G401 (cell line): ENCODE measurements around the gene PRAMEF1. TPM values are rescaled to one million over a fixed set of nuclear protein-coding genes. Genes with fewer than 3 reads are reported as not detected.
"Not testable (repeated sequence)": the region's sequence is repeated elsewhere in the genome, so short reads cannot be mapped to it uniquely, and the experiment has no call there.

ENCODE experiments used
- DNase-seq: peaks from one replicate; pipeline ENCODE4 v3.0.0-alpha.2; 2015; ENCODE audit warnings: low spot score
- in situ Hi-C: cut with HindIII; loops from 2 replicates; pipeline ENCODE4 v1.10.0; 2016; ENCODE audit warnings: low sequenced_read_pairs, mixed read lengths
- total RNA-seq: library from RNA; depleted of rRNA; stranded (reverse); fragments of >200 nt; shearing (Covaris generic); gene quantifications from 2 replicates; pipeline ENCODE4 v1.2.3, GENCODE V29; 2014; rRNA removed

PRAMEF1 gene, protein sequence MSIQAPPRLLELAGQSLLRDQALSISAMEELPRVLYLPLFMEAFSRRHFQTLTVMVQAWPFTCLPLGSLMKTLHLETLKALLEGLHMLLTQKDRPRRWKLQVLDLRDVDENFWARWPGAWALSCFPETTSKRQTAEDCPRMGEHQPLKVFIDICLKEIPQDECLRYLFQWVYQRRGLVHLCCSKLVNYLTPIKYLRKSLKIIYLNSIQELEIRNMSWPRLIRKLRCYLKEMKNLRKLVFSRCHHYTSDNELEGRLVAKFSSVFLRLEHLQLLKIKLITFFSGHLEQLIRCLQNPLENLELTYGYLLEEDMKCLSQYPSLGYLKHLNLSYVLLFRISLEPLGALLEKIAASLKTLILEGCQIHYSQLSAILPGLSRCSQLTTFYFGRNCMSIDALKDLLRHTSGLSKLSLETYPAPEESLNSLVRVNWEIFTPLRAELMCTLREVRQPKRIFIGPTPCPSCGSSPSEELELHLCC
- total RNA-seq, result 0.24 TPM in 1 of 2 replicates, not detected in the other

DNA sequence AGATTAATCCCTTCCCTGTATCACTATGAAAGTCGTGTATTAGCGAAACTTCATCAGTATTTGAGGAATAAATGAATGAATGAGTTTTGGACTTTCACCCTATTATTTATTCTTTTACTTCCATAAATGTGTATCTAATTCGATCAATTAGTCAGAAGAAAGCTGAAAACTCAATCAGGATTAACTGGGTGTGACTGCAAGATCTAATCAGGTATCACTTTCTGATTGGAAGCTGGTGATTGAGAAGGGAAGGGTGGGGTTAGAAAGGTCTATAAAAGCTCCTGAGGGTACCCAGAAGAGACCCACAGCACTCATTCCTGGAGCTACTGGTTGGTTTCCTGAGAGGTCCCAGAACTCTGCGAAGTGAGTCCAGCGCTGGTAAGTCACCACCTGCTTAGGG, at the start of gene PRAMEF1:
TSS of gene PRAMEF1 (plus strand) at position 301 of the 400 bp plus-strand sequence. CDS start 1,831 bp downstream, outside the sequence.
- DNase-seq, in situ Hi-C loops: not testable (repeated sequence)

DNA sequence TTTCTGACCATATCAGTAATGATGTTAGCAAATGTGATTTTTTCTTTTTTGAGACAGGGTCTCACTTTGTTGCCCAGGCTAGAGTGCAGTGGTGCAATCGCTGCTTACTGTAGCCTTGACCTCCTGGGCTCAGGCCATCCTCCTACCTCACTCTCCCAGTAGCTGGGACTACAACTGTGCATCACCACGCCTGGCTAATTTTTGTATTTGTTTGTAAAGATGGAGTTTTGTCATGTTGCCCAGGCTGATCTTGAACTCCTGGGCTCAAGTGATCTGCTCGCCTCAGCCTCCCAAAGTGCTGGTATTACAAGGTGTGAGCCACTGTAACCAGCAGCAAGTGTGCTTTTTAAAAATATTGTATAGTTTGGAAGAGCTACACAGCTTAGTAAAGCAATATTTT, 49.3 kb upstream of the PRAMEF1 start:
- DNase-seq, result no peak
- in situ Hi-C loops, result no loop called here

DNA sequence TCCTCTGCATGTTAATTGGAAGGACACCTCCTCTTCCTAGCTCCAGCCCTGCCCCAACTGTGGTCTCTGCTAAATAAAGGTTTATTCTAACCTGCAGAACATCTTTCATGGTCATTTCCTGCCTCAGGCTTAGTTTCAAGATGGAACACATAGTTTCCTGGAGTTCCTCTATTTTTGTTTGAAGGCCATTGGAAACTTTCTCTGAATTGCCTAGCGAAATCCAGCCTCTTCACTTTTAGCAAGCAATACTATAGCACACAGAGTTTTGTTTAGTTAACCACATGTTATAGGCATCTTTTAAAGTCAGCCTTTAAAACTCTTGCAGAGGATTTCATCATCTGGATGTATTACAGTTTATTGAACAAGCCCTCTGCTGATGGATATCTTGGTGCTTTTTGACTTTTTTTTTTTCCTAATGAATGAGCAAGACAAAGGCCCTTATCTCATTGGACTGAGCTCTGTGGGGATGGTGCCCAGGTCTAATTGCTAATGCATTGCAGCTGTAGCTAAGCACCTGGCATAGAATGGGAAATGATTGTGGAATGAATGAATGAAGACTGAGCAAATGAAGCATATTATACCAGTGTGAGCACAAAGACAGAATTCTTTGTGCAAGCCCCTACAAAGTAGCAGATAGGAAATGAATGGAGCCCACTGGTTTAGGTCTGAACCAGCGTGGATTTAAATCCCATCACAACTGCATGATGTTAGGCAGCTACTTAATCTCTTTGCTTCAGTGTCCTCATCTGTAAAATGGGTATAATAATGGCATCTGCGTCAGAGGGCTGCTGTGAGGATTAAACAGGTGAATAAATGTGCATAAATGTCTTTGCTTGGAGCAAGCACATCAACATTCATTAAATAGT, 45.8 kb upstream of the PRAMEF1 start:
- DNase-seq, result peak; percentile 0
- in situ Hi-C loops, result no loop called here

DNA sequence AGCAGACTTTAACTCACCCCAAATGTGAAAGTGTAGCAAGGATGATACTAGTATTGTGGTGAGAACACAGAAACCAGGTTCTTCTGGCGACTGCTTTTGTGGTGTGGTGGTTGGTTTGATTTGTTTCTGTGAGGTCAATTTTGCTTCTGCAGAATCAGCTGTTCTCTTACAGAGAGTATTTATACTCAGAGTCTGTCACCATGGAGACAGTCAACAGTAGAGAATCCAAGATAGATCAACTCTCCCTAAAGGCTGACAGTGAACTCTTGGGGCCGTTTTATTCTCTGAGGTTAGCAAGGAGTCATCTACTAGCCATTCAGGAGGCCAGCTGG, 45.2 kb upstream of the PRAMEF1 start, which contains the start of gene CFAP107:
TSS of gene CFAP107 (plus strand) at position 209 of the 332 bp plus-strand sequence. CDS start 231 bp downstream, outside the sequence.
- no peak for DNase-seq
- in situ Hi-C loops, result no loop called here

DNA sequence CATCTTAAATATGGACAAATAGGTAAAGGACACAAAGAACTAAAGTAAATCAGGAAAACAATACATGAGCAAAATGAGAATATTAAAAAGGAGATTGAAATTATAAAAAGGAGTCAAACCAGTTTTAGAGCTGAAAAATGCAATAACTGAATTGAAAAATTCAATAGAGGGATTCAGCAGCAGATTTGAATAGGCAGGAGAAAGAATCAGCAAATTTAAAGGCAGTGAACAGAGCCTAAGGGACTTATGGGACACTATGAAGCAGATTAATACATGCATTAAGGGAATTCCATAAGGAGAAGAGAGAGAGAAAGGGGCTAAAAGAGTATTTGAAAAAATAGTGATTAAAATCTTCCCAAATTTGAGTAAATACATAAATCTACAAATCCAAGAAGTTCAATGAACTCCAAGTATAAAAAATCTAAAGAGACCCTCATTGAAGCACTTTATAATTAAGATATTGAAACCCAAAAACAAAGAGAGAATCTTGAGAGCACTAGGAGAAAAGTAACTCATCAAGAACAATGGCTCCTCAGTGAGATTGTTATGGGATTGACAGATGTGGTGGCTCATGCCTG, 42.3 kb upstream of the PRAMEF1 start:
- no peak for DNase-seq
- in situ Hi-C loops, result no loop called here

DNA sequence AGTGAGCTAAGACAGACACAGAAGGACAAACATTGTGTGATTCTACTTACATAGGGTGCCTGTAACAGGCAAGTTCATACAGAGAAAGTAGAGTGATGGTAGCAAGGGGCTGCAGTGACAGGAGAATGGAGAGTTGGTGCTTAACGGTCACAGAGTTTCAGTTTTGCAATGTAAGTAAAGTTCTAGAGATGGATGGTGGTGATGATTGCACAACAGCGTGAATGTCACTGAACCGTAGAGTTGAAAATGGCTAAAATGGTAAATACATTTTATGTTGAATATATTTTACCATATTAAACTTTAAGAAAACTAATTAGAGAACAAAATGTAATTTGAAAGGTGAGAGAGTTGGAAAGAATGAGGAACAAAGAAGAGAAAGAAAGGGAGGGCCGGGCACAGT, 36.5 kb upstream of the PRAMEF1 start:
- in situ Hi-C loops, result no loop called here
- DNase-seq, result no peak

DNA sequence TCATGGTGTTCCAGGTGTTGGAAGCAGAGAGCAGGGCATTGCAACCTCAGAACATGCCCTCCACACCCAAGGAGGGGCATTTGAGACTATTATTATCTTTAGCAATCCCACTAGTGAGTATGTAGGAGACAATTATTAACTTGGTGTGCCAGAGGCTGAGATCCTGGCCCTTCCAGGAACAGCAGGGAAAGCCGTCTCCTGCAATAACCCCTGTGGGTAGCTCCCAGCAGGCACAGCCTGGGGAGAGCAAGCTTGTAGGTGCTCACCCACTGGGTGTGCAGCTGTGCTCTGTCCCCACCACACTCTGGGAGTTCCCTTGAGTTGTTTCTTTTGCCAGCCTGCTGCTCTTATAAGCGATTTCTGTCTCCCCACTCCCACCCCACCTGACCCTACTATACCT, 34.9 kb upstream of the PRAMEF1 start:
- in situ Hi-C loops, result no loop called here
- no peak for DNase-seq

DNA sequence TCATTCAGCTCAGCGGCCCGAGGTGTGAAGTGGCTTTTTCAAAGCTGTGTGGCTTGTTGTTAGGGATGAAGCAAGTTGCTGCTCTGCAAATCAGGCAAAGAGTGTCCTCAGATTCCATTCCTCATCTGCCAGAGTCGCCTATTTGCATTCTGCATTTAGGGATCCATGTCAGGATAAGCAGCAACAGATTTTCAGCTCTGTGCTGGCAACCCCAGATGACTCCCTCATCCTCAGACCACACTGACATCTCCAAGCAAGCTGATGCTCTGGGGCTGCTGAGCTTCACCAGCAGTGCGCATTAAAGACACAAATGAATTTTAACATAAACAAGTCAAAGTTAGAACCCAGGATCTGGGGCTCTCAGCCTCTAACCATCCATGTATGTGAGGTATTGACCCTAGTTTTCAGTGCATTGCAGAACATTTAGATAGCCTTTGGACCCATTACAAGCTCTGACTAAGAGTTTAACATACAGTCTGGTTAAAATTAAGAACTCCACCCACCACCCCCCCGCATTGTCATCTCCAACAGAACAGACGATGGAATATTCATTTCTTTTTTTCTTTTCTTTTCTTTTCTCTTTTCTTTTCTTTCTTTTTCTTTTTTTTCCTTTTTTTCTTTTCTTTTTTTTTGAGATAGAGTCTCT, 34.3 kb upstream of the PRAMEF1 start:
- in situ Hi-C loops, result no loop called here
- no peak for DNase-seq

DNA sequence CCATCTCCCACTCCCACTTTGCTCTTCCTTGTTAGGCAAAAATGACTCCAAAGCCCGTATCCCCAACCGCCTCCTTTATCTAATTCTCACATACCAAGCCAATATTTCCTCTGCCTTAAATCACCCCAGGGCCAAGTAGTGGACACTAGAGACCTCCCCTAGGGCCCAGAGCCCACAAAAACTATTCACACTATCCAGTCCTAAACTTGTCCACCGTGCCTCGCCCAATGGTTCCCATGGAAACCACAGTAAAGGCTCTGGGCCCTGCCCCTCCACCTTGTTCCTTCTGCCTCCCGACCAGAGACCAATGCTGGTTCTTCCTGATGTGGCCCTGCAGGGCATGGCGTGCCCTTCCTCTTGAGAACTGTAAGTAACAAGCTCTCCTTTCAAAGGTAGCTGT, 33.4 kb upstream of the PRAMEF1 start:
- in situ Hi-C loops, result no loop called here
- DNase-seq, result no peak

DNA sequence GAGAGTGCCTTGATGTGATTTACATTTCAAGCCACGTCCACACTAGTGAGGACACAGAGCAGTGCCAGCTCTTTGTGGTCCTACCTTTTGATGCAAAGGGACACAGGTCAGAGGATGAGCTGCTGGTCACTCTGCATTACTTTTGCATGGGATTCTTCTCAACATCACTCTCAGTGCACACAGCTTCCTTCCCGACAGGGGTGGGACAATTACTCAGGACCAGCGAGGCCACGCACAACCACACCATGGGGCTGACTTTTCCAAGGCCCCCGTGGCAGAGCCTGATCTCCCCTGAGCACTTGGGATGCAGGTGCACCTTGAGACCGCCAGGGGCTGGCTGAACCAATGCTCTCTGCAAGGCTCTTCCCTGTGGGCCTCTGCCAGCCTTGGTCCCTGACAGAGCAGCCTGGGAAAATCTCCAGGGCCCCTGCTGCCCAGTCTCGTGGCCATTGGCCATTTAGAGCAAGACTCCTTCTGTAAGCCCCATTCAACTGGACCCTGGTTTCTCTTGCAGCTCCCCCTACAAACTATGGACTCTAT, 30.9 kb upstream of the PRAMEF1 start:
- no peak for DNase-seq
- in situ Hi-C loops, result no loop called here

DNA sequence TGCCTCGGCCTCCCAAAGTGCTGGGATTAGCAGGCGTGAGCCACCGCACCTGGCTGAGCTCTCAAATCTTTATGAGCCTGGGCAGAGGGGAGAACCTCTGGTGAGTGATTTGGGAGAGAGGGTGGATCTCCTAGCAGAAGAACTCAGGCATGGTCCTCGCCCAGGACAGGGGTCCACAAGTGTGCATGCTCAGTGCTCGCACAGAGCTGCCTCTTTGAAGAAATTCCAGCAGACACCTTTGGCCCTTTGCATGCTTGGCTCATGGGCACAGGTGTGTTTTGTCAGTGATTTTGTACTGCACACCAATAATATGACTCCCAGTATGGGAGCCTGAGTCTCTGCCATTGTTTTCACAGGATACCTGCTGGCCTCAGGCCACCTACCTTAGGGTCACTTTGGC, 29.4 kb upstream of the PRAMEF1 start:
- no peak for DNase-seq
- in situ Hi-C loops, result no loop called here

DNA sequence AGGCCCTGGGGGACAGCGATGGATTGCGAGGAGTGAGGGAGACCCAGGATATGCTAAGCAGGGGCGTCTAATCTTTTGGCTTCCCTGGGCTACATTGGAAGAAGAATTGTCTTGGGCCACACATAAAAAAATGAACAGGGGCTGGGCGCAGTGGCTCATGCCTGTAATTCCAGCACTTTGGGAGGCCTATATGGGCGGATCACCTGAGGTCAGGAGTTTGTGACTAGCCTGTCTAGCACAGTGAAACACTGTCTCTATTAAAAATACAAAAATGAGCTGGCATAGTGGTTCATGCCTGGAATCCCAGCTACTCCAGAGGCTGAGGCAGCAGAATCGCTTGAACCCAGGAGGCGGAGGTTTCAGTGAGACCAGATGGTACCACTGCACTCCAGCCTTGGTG, 28.4 kb upstream of the PRAMEF1 start:
- in situ Hi-C loops, result no loop called here
- no peak for DNase-seq

DNA sequence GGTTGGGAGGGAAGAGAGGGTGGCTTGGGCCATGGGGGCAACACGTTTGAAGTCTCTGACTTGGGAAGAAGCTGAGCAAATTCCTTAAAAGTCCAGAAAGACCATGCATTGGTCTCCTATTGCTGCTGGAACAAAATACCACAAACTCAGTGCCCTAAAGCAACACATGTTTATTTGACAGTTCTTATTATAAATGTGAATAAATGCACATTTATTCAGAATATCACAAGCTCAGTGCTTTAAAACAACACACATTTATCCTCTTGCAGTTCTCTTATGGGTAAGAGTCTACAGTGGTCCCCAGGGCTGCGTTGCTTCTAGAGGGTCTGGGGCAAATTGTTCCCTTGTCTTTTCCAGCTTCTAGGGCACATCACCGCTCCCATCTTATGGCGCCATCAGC, 27.7 kb upstream of the PRAMEF1 start:
- no peak for DNase-seq
- in situ Hi-C loops, result no loop called here

DNA sequence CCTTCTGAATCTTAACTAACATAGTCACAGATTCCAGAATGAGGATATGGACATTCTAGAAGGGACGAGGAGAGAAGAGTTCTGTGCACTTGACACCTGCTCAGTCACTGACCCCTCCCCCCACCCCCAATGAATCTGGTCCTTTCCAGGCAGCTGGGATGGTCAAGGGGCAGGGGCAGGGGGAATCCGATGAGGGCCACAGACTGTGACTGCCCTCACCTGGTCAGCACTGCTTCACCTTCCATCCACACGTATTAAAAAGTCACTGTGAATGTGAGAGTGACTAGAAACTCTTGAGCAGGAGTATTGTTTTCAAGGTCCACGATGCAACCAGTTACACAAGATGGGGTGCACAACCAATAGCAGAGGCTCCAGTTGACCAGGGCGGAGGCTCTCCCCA, 27.2 kb upstream of the PRAMEF1 start:
- DNase-seq, result no peak
- in situ Hi-C loops, result no loop called here

DNA sequence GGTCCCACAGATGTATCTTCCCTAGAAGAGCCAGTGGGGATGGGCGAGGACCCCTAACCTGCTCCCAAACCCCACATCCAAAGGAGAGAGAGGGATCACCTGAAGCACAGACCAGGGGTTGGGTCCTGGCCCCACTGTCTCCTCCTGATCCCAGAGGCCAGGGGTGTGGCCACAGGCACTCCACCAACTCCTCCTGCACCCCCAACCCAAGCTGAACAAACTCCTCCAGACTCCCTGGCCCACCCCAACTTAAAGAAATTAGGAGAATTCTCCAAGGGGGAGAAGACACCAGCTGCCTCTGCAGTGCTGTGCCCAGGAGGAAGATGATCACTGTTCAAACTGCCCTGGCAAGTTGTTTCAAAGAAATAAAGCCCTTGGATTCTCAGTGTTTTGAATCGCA, 22.2 kb upstream of the PRAMEF1 start:
- in situ Hi-C loops, result no loop called here
- DNase-seq, result no peak

DNA sequence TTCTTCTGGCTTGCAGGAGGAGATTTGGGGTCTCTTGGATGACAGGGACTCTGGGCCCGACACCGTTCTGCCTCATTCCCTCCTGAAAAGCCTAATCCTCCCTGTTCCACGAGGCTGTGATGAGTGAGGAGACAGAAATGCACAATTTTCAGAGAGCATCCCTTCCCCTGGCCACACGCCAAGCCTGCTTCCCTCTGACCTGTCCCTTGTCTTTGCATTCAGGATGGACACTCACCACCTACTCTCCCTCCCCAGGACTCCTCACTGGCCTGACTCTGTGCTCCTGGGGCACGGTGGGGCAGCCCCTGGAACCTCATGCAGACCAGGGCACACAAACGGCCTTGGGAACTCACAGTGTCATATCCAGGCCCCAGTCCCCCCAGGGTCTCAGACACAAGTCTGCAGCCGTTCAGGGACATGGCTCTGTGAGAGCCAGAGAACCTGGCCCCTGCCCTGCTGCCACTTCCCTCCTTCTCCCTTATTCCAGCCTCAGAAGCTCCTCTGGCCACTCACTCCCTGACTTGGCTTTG, 21.2 kb upstream of the PRAMEF1 start:
- no peak for DNase-seq

DNA sequence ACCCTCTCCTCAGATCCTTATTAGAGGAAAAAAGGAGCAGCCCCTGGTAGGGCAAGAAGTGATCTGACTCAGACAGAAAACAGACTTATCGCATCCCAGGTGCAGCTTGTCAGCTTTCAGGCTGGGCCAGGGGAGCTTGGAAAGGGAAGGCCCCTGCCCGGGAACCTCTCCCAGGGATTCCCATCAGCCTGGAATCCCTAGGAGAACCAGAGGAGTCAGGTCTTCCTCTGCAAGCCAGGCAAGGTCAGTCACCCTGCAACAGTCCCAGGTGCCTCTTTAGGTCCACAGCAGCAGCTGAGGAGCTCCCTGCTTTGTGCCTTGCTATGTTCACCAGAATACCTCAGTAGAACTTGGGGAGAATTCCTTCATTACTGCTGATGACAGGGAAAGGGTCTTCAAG, 20.6 kb upstream of the PRAMEF1 start:
- no peak for DNase-seq
- in situ Hi-C loops, result no loop called here

More for the DNA sequence above, 21.2 kb upstream of the PRAMEF1 start:
- in situ Hi-C loops, result no loop called here

DNA sequence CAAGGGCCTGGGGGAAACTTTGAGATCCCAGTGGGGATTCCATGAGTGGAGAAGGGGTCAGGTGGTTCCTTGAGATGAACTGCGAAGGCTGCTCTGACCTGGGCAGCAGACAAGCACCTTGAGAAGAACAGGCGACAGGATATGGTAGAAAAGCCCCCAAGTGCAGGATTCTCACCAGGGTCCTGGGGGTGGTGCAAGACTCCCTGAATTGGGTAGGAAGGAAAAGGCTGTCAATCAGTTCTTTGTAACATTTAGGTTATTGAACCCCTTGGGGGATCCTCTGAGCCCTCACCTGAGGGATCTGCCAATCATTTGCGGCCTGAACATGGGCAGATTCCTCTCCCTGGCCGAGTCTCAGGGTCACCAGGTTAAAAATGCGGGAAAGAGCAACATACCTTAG, 20.0 kb upstream of the PRAMEF1 start:
- DNase-seq, result no peak
- in situ Hi-C loops, result no loop called here

DNA sequence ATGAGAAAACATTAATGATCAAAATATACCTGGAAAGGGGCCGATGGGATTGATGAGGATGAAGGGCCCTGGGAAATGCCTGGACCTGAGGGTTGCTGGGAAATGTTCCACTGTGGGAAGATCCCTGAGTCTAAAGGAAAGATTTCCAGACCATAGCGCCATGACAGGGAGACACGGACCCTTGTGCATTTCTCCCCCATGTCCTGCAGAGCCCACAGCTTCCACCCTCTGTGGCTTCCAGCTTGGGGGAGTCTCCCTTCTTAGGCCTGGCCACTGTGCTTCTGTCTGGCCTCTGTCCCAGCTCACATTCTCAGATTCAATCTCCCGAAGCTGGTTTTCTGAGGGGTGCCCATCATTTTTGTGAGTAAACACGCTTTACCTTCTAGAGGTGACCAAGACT, 18.7 kb upstream of the PRAMEF1 start:
- no peak for DNase-seq
- in situ Hi-C loops, result no loop called here
